Choroid plexus epithelial cell (primary cell): ENCODE results near the gene BRD2.
"Not testable (repeated sequence)": the region's sequence is repeated elsewhere in the genome, so short reads cannot be mapped to it uniquely, and the experiment has no call there.

Experiments
- DNase-seq: peaks from one replicate; pipeline ENCODE4 v3.0.0-alpha.2; 2010; ENCODE audit warnings: low read depth
- H3K4me3 ChIP-seq: 2 replicates; pipeline ENCODE4 v1.5.1; 2011; ENCODE audit warnings: low read depth, mild to moderate bottlenecking, control low read depth, low read length, moderate library complexity
- TF ChIP-seq, protein P1 (sequence below): conservative IDR thresholded peaks from 2 replicates; pipeline ENCODE4 v1.5.1; 2011; ENCODE audit warnings: low read depth, mild to moderate bottlenecking, control low read depth, inconsistent platforms, low read length, moderate library complexity

The BRD2 gene

DNA sequence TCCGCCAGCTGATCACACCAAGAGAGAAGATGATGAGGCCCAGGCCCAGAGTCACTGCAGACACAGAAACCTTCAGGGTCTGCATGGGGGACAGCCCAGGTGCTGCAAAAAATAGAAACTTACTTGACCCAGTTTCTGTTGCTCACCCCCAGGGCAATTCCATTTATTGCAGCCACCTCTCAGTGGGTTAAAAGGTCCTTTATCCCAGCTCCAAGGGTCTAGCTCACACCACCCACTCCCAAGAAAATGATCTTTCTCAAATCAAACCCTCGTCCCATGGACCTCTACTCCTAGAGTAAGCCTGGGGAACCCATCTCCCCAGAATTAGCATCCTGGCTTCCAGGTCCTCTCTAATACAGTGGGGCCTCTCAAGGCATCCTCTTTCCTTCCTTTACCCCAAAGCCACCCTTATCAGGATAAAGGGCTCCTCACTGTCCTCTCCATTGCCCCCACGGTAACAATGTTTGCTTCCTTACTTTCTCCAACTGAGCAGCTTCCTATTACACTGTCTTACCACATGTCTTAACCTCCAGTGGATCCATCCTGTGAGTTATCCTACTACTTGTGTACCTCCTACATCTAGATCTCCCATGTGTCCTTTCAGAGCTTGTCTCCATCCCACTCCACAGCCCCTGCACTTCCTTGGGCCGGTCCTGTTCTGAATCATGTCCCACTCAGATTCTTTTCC is 32.7 kb upstream of the BRD2 start:
- TF ChIP-seq, protein P1, sequence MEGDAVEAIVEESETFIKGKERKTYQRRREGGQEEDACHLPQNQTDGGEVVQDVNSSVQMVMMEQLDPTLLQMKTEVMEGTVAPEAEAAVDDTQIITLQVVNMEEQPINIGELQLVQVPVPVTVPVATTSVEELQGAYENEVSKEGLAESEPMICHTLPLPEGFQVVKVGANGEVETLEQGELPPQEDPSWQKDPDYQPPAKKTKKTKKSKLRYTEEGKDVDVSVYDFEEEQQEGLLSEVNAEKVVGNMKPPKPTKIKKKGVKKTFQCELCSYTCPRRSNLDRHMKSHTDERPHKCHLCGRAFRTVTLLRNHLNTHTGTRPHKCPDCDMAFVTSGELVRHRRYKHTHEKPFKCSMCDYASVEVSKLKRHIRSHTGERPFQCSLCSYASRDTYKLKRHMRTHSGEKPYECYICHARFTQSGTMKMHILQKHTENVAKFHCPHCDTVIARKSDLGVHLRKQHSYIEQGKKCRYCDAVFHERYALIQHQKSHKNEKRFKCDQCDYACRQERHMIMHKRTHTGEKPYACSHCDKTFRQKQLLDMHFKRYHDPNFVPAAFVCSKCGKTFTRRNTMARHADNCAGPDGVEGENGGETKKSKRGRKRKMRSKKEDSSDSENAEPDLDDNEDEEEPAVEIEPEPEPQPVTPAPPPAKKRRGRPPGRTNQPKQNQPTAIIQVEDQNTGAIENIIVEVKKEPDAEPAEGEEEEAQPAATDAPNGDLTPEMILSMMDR = no peak
- DNase-seq = no peak
- H3K4me3 ChIP-seq = no peak overlapping the region

DNA sequence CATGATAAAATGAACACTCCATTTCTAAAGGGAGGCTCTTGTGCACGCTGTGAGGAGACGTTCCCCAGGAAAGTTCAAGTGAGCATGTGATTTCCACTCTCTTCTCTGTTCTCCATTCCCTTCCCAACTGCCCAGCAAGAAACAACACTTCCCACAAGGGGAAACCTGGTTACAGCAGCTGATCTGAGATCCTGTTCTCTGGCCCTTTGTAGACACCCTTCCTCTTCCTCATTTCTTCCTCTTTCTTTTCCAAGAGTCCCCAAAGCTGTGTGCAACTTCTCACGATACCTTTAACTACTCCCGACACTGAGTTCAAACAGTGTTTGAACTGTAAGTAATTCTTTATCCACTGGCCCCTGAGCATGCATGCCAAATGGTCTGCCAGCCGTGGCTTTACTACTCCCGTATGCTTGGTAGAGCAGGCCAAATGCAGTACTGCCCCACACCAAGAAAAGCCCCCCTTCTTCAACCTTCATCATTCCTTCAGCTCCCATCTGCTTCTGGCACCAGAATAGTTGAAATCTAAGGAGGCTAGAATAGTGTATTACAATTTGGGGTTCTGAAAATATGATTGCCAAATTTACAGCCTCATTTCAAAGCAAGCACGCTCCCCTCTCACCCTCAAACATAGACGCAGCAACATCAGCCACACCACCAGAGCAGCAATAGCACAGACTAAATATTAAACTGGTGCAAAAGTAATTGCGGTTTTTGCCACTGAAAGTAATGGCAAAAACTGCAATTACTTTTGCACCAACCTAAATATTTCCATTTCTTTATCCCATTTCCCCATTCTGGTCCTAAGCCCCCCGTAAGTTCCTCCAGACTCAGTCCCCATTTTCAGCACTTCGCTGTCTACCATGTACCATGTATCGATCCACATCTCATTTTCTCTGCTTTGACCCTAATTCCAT is 31.9 kb upstream of the BRD2 start:
- no peak for DNase-seq
- TF ChIP-seq, protein P1 = no peak
- H3K4me3 ChIP-seq = no peak overlapping the region

DNA sequence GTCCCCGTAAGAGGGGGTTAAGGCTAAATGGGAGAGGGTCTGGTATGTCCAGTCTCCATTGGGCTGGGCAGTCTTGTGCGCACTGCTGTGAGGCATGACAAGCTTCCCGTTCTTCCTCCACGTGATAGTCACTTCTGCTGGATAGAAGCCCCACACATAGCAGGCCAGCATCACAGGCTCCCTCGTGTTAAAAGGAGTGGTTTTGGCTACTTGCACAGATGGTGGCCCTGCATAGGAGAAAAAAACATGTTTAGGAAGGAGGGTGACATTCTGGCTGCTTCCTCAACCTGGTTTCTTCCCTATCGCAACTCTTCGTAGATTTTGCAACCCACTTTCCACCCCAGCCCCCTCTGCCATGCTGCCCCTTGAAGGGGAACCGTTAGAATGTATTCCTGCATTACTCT is 31.2 kb upstream of the BRD2 start:
- no peak overlapping the region for H3K4me3 ChIP-seq
- TF ChIP-seq, protein P1 = no peak
- no peak for DNase-seq

DNA sequence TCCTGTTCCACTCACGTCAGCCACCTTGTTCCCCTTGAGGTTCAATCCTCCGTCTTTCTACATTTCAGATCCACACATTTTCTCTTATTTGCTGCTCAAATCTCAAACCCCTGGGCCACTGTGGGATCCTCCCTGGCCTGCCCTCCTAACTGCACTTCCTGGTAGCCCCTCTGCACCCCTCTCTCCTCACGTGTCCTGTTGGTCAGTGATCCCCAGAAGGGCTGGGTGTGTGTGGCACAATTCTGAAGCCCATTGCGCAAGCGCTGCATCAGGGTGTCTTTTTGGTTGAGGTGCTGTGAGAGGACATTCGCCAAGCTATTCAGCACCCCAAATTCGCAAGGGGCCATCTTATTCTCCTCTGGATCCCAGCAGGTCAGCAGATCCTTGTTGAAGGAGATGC is 29.9 kb upstream of the BRD2 start:
- TF ChIP-seq, protein P1 = no peak
- no peak overlapping the region for H3K4me3 ChIP-seq
- no peak for DNase-seq

DNA sequence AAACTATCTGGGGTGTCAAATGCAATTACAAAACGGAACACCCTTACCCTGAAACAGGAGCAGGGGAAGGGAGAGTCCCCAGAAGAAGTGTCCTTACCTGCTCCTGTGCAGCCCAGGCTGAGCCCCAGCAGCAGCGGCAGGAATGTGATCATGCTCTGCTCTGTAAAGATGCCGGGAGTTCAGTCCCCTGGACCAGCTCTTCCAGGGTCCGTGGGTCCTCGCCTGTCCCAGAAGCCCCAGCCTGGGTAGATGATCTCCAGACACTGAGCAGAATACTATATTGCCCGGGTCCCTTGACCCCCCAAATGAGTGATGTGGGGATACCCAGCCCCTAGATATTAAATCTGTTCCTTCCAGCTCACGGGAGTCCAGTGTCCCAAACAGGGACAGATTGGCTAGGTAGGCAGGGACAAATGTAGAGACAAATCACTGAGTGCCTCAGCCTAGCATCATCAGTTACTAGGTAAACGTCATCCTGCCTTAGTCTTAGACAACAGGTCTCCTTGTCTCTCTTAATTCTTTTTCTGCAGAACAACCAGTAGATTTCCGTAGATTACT is 27.7 kb upstream of the BRD2 start, which contains the start of gene HLA-DMB:
Gene HLA-DMB, minus strand, starts transcription at position 373 of the 558 bp plus-strand sequence. Its CDS starts 221 bp downstream, at position 152.
- peak; percentile 84 for DNase-seq
- H3K4me3 ChIP-seq = no peak within 1 kb of the TSS
- TF ChIP-seq, protein P1 = no peak

DNA sequence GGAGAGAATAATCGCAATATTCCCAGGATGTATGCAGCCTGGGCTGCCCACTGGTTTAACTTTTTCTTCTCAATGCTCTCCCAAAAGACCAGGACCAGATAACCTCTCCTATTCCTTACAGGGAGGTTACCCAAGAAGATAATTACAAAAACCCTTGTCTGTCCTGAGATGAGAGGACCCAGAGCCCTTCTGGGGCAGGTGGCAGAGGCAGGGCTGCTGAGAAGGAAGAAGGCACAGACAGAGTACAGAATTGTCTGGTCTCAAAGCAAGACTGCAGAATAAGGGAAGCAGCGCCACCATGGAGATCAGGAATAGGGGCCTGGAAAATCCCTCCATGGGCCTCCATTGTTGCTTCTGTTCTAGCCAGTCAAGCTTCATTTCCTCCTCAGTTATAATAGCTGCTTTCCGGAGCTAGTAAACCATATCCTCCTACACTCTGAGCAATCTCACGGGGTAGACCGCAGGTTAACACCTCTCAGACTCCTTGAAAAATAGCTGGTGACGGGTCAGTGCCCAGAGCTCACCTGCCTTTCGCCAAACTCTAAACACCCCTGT is 27.1 kb upstream of the BRD2 start:
- DNase-seq = no peak
- TF ChIP-seq, protein P1 = no peak
- H3K4me3 ChIP-seq = no peak overlapping the region

DNA sequence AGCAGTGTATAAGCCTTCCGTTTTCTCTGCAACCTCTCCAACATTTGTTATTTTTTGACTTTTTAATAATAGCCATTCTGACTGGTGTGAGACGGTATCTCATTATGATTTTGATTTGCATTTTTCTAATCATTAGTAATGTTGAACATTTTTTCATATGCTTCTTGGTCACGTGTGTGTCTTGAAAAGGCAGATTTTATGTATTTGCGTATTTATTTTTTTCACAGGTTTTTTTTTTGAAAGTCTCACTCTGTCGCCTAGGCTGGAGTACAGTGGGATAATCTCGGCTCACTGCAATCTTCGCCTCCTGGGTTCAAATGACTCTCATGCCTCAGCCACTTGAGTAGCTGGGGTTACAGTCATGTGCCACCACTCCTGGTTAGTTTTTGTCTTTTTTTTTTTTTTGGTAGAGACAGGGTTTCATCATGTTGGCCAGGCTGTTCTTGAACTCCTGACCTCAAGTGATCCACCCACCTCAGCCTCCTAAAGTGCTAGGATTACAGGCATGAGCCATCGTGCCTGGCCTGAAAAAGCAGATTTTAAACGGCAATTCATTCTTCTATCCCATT is 25.8 kb upstream of the BRD2 start:
- H3K4me3 ChIP-seq, DNase-seq: not testable (repeated sequence)
